ENCODE data around the gene ADCK1. TPM values are rescaled to one million over a fixed set of nuclear protein-coding genes. Genes with fewer than 3 reads are reported as not detected.

Gene ADCK1
- total and polyA plus RNA-seq, 8 donors: 2.9 to 9.9 (median 4.9) TPM

DNA sequence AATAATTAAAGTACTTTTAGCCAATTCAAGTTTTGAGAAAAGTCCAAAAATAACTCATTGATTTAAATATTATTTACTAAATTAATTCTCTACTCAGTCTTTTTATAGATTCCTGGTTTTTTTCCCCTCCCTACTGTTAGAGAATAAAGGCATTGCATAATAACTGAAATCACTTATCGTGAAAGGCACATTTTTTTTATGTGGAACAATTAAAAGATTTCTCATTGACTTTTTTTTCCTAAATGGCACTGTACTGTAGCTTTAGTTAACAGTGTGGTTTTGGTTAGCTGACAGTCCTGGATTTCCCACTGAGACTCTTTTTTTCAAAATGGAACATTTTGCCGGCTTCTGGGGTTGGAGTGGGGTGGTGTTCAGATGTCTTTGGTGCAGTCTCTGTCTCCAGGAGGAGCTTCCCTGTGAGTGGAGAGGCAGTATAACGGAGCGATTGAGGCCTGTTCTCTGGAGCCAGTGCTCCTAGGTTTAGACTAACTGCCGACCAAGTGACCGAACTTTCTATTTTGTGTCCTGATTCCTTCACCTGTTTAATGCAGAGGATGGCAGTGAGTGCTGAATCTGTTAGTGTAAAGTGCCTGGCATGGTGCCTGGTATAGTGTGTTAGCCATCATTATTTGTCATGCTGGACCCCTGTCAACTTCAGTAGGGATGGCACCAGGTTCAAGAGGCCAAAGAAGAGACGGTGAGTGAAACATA lies 117.7 kb downstream of the ADCK1 start:
- Histone ChIP-seq H3K36me3 (no peaks in the 10 kb centered on the region), H3K9me3 (no peaks in the 10 kb centered on the region), H3K27ac (no peak overlapping the region), H3K27me3 (no peaks in the 10 kb centered on the region), H3K4me3 (no peak overlapping the region), H3K4me1 (no peaks in the 10 kb centered on the region)
- 87 to 88% methylated on average over 7 of the region's 7 CpGs for WGBS, 2 donors
- ATAC-seq (no peak), FAIRE-seq (no peak), DNase-seq (no peak)
- intact Hi-C loops (cut with DNase I): no loop called here
- TF ChIP-seq, protein P1, sequence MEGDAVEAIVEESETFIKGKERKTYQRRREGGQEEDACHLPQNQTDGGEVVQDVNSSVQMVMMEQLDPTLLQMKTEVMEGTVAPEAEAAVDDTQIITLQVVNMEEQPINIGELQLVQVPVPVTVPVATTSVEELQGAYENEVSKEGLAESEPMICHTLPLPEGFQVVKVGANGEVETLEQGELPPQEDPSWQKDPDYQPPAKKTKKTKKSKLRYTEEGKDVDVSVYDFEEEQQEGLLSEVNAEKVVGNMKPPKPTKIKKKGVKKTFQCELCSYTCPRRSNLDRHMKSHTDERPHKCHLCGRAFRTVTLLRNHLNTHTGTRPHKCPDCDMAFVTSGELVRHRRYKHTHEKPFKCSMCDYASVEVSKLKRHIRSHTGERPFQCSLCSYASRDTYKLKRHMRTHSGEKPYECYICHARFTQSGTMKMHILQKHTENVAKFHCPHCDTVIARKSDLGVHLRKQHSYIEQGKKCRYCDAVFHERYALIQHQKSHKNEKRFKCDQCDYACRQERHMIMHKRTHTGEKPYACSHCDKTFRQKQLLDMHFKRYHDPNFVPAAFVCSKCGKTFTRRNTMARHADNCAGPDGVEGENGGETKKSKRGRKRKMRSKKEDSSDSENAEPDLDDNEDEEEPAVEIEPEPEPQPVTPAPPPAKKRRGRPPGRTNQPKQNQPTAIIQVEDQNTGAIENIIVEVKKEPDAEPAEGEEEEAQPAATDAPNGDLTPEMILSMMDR (IDR thresholded peaks at IDR 0.05): no peak

DNA sequence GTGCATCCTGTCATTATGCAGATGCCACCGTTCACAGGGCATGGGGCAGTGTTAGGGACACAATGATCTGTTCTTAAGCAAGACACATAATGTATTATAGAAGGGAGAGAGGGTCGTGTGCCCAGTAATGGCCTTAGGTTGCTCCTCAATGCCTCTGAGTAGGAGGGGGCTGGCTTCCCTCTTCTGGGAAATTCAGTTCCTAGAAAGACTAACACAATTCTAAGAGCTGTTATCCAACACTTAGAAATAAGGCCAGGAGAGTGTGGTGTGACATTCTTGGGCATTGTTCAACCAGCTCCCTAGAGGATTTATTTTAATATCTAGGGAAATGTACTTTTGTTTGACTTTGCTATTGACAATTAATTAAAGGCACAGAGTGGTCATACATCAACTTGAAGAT lies 118.5 kb downstream of the ADCK1 start:
- H3K9me3 ChIP-seq: no peaks in the 10 kb centered on the region
- intact Hi-C loops (cut with DNase I): no loop called here
- WGBS, 2 donors: 80 to 82% methylated on average over 2 of the region's 2 CpGs
- no peaks in the 10 kb centered on the region for H3K36me3 ChIP-seq
- no peak overlapping the region for H3K27ac ChIP-seq
- FAIRE-seq (no peak), DNase-seq (no peak), ATAC-seq (no peak)
- TF ChIP-seq, protein P1 (IDR thresholded peaks at IDR 0.05): no peak
- no peak overlapping the region for H3K4me3 ChIP-seq
- H3K4me1 ChIP-seq: no peaks in the 10 kb centered on the region
- H3K27me3 ChIP-seq: no peaks in the 10 kb centered on the region

DNA sequence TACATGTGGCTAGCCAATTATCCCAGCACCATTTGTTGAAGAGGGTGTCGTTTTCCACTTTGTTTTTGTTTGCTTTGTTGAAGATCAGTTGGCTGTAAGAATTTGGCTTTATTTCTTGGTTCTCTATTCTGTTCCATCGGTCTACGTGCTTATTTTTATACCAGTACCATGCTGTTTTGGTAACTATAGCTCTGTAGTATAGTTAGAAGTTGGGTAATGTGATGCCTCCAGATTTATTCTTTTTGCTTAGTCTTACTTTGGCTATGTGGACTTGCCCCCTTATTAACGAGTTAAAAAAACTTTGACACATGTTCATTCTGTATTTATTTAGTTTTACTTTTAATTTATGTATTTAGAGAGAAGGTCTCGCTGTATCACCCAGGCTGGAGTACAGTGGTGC lies 120.4 kb downstream of the ADCK1 start:
- no peak for FAIRE-seq
- intact Hi-C loops (cut with DNase I): no loop called here

DNA sequence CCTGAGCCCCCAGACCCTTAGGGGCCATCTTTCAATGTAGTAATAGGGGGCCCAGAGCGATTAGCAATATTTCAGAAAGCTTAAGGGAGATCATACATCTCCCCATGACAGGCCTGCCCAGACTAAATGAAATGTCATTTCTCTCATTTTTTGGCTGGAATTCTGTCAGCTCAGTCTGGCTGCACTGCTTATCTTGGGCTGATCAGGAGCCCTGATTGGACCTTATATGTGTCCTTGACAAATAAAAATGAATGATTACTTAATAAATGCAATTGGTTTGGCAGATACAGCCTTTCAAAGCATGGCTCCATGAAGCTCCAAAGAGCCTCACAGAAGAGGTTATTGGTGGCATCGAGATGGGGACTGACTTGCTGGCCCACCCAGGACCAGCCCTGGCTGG lies 121.9 kb downstream of the ADCK1 start:
- TF ChIP-seq, protein P1 (IDR thresholded peaks at IDR 0.05): no peak
- no peak for ATAC-seq
- no peak for FAIRE-seq
- Histone ChIP-seq H3K9me3 (no peaks in the 10 kb centered on the region), H3K36me3 (no peaks in the 10 kb centered on the region), H3K27ac (no peak overlapping the region), H3K4me1 (no peaks in the 10 kb centered on the region), H3K4me3 (no peak overlapping the region), H3K27me3 (no peaks in the 10 kb centered on the region)
- WGBS, 2 donors: 76 to 78% methylated on average over 2 of the region's 2 CpGs
- intact Hi-C loops (cut with DNase I): no loop called here
- no peak for DNase-seq

More for the DNA sequence above, 120.4 kb downstream of the ADCK1 start:
- ATAC-seq (no peak), DNase-seq (no peak)
- Histone ChIP-seq H3K4me3 (no peak overlapping the region), H3K36me3 (no peaks in the 10 kb centered on the region), H3K9me3 (no peaks in the 10 kb centered on the region), H3K4me1 (no peaks in the 10 kb centered on the region), H3K27ac (no peak overlapping the region), H3K27me3 (no peaks in the 10 kb centered on the region)
- WGBS, 2 donors: 96 to 98% methylated on average over 5 of the region's 5 CpGs
- TF ChIP-seq, protein P1 (IDR thresholded peaks at IDR 0.05): no peak

DNA sequence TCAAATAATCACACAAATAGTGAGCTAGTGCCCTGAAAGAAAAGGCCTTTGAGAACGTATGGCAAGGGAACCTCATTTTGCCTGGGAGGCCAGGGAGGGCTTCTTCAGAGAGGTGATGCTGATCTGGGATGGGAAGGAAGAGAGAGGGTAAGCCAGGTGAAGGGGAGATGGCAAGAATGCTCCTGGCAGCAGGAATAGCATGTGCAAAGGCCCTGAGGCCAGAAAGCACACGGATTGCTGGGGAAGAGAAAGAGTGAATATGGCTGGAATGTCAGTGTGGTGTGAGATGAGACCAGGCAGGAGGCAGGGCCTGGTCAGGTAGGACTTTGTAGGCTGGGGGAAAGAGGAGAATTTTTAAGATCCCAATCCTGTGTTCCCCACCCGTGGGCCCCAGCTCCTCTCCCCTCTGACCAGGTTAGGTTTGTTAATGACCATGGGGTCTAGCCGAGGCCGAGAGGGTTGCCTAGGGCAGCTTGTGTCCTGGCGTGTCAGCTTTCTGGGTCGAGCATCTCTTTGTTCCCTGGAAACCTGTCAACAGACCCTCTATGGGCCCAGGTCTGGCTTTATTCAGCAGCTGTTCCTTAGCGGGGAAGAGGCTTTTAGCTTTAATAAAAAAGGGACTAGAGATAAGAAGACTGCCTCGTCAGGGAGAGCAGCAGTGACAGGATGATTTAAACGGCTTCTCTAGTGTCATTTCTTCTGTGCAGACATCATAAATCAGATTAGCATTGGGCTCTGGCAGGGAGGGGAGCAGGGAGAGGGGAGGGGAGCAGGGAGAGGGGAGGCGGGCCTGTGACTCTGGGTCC lies 123.4 kb downstream of the ADCK1 start:
- 85 to 86% methylated on average over 11 of the region's 11 CpGs for WGBS, 2 donors

More for the DNA sequence above, 123.4 kb downstream of the ADCK1 start:
- FAIRE-seq (no peak), DNase-seq (no peak), ATAC-seq (peak in 2 of 4 donors; percentile 31 to 44)
- H3K36me3 ChIP-seq: no peaks in the 10 kb centered on the region
- no peak overlapping the region for H3K27ac ChIP-seq
- TF ChIP-seq, protein P1 (IDR thresholded peaks at IDR 0.05): no peak
- no peaks in the 10 kb centered on the region for H3K4me1 ChIP-seq
- no peaks in the 10 kb centered on the region for H3K9me3 ChIP-seq
- intact Hi-C loops (cut with DNase I): no loop called here
- H3K27me3 ChIP-seq: no peaks in the 10 kb centered on the region
- no peak overlapping the region for H3K4me3 ChIP-seq
